HepG2 (cell line): Measurements from ENCODE around the gene CHMP1A. TPM values are rescaled to one million over a fixed set of nuclear protein-coding genes. Genes with fewer than 3 reads are reported as not detected.

Experiments used
- CBX2 ChIP-seq, 2 experiments: fragments of 200-600 bp in 1 of 2; sonication (generic); formaldehyde crosslinking in 1 of 2; IDR thresholded peaks; 2 replicates each; pipeline versions ENCODE4 v1.7.0 to v1.8.1; 2018 to 2022; ENCODE audit warnings: low read depth in 2 of 2, low read length in 1 of 2, mild to moderate bottlenecking in 1 of 2, missing genetic modification reagents in 1 of 2
- CREB1 ChIP-seq, 2 experiments: fragments of 450-650 bp in 1 of 2; IDR thresholded peaks; 2 replicates each; pipeline ENCODE4 v1.6.1; 2016 to 2017; ENCODE audit warnings: control low read depth in 1 of 2, mild to moderate bottlenecking in 1 of 2, missing compliant biosample characterization in 1 of 2, missing genetic modification characterization in 1 of 2
- HMGXB4 ChIP-seq, 2 experiments: sonication (generic) in 1 of 2; formaldehyde crosslinking in 1 of 2; IDR thresholded peaks; 2 replicates each; pipeline versions ENCODE4 v1.4.0 to v1.6.1; 2018 to 2020; ENCODE audit warnings: missing genetic modification reagents in 2 of 2, borderline replicate concordance in 1 of 2, low read depth in 1 of 2, mild to moderate bottlenecking in 1 of 2, missing biosample characterization in 1 of 2
- IKZF1 ChIP-seq: fragments of 450-650 bp; IDR thresholded peaks from 2 replicates; pipeline ENCODE4 v1.7.1; 2016
- JARID2 ChIP-seq: sonication (generic); formaldehyde crosslinking; IDR thresholded peaks from 2 replicates; pipeline ENCODE4 v1.8.1; 2023; ENCODE audit warnings: missing genetic modification reagents, inconsistent platforms; ENCODE audit not compliant: insufficient replicate concordance
- KAT8 ChIP-seq: IDR thresholded peaks from 2 replicates; pipeline ENCODE4 v1.6.1; 2016; ENCODE audit warnings: missing genetic modification reagents, missing compliant biosample characterization
- NR2F1 ChIP-seq, 2 experiments: fragments of 450-650 bp in 1 of 2; formaldehyde crosslinking in 1 of 2; IDR thresholded peaks; 2 replicates each; pipeline versions ENCODE4 v1.5.0 to v1.6.1; 2016 to 2020; ENCODE audit warnings: mild to moderate bottlenecking in 1 of 2, missing compliant biosample characterization in 1 of 2, missing genetic modification reagents in 1 of 2, moderate library complexity in 1 of 2
- NR2F2 ChIP-seq: IDR thresholded peaks from 2 replicates; pipeline ENCODE4 v1.6.1; 2012; ENCODE audit warnings: low read depth, inconsistent platforms, borderline replicate concordance
- NR2F6 ChIP-seq, 2 experiments: IDR thresholded peaks; 2 replicates each; pipeline ENCODE4 v1.6.1; 2016; ENCODE audit warnings: antibody characterized with exemption in 1 of 2, mild to moderate bottlenecking in 1 of 2
- PAF1 ChIP-seq: IDR thresholded peaks from 2 replicates; pipeline ENCODE4 v1.6.1; 2016; ENCODE audit warnings: missing genetic modification reagents, missing compliant biosample characterization
- PPARG ChIP-seq: conservative IDR thresholded peaks from 2 replicates; pipeline ENCODE4 v1.6.1; 2016; ENCODE audit warnings: missing biosample characterization, missing genetic modification reagents
- SP5 ChIP-seq: IDR thresholded peaks from 2 replicates; pipeline ENCODE4 v1.6.1; 2016; ENCODE audit warnings: low read depth, borderline replicate concordance
- ZBTB2 ChIP-seq: sonication (generic); formaldehyde crosslinking; IDR thresholded peaks from 2 replicates; pipeline ENCODE4 v1.8.0; 2022; ENCODE audit warnings: low read depth, missing genetic modification reagents
- ZBTB7A ChIP-seq: sonication (generic); formaldehyde crosslinking; IDR thresholded peaks from 2 replicates; pipeline ENCODE4 v1.8.0; 2022; ENCODE audit warnings: mild to moderate bottlenecking, missing genetic modification reagents
- ZNF138 ChIP-seq: sonication (generic); formaldehyde crosslinking; IDR thresholded peaks from 2 replicates; pipeline ENCODE4 v1.5.0; 2020; ENCODE audit warnings: mild to moderate bottlenecking, low read depth, missing genetic modification reagents
- ZNF552 ChIP-seq: sonication (generic); formaldehyde crosslinking; IDR thresholded peaks from 2 replicates; pipeline ENCODE4 v1.9.0; 2022; ENCODE audit warnings: missing genetic modification reagents, mild to moderate bottlenecking, borderline replicate concordance
- ZNF557 ChIP-seq: sonication (generic); formaldehyde crosslinking; IDR thresholded peaks from 2 replicates; pipeline ENCODE4 v1.4.0; 2020; ENCODE audit warnings: missing genetic modification reagents
- ZNF660 ChIP-seq: sonication (generic); formaldehyde crosslinking; IDR thresholded peaks from 2 replicates; pipeline ENCODE4 v1.5.1; 2020; ENCODE audit warnings: mild to moderate bottlenecking, low read depth, missing genetic modification reagents, borderline replicate concordance
- ZNF703 ChIP-seq: sonication (generic); formaldehyde crosslinking; IDR thresholded peaks from 2 replicates; pipeline ENCODE4 v1.5.1; 2020; ENCODE audit warnings: missing genetic modification reagents, mild to moderate bottlenecking, moderate library complexity, borderline replicate concordance
- ZNF883 ChIP-seq: sonication (generic); formaldehyde crosslinking; IDR thresholded peaks from 2 replicates; pipeline ENCODE4 v1.5.1; 2020; ENCODE audit warnings: mild to moderate bottlenecking, missing genetic modification reagents; ENCODE audit errors: not compliant biosample characterization
- polyA plus RNA-seq, 8 experiments: library from polyadenylated mRNA; depleted of rRNA in 3 of 8; stranded (reverse) in 7 of 8; unstranded in 1 of 8; fragments of >200 nt; fragmentation: Illumina TruSeq in 4 of 8; extraction: Trizol in 4 of 8; gene quantifications; 2 replicates each; pipeline versions ENCODE4 v1.2.1 to v1.2.3, GENCODE V29; 2011 to 2016; ENCODE audit warnings: low read depth in 4 of 8, missing spikeins in 1 of 8, mixed read lengths in 1 of 8; ENCODE audit not compliant: insufficient read depth in 1 of 8
- total RNA-seq, 5 experiments: library from RNA; depleted of rRNA; stranded (reverse); fragments of >200 nt; fragmentation: Illumina TruSeq; extraction: Trizol; gene quantifications; 2 replicates each; pipeline ENCODE4 v1.2.3, GENCODE V29; 2016; ENCODE audit warnings: low read depth in 1 of 5
- TF ChIP-seq, protein P1 (sequence below), 2 experiments: sonication (generic) in 1 of 2; formaldehyde crosslinking in 1 of 2; IDR thresholded peaks; 2 replicates each; pipeline versions ENCODE4 v1.4.0 to v1.6.1; 2016 to 2020; ENCODE audit warnings: borderline replicate concordance in 1 of 2, low read depth in 1 of 2, mild to moderate bottlenecking in 1 of 2, missing genetic modification reagents in 1 of 2

The CHMP1A gene
- total and polyA plus RNA-seq, 2 of the 13 experiments (the other 11 are each of a cell fraction or from before 2014, with no cell fraction given): 69.4 to 73.3 TPM

- TF ChIP-seq, protein P1, sequence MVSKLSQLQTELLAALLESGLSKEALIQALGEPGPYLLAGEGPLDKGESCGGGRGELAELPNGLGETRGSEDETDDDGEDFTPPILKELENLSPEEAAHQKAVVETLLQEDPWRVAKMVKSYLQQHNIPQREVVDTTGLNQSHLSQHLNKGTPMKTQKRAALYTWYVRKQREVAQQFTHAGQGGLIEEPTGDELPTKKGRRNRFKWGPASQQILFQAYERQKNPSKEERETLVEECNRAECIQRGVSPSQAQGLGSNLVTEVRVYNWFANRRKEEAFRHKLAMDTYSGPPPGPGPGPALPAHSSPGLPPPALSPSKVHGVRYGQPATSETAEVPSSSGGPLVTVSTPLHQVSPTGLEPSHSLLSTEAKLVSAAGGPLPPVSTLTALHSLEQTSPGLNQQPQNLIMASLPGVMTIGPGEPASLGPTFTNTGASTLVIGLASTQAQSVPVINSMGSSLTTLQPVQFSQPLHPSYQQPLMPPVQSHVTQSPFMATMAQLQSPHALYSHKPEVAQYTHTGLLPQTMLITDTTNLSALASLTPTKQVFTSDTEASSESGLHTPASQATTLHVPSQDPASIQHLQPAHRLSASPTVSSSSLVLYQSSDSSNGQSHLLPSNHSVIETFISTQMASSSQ (IDR thresholded peaks at IDR 0.05; ENCODE audit: low read depth): no peak
- TF ChIP-seq, protein P1 (CRISPR knock-in tag; IDR thresholded peaks at IDR 0.05; ENCODE audit: borderline replicate concordance): no peak
- TF ChIP-seq HMGXB4 (CRISPR knock-in tag; IDR thresholded peaks at IDR 0.05; ENCODE audit: borderline replicate concordance in 1 of 2, low read depth in 1 of 2) (no peak), ZNF557 (no peak), IKZF1 (no peak), ZNF703 (CRISPR knock-in tag) (no peak), NR2F1 (CRISPR knock-in tag; IDR thresholded peaks at IDR 0.05) (peak in 1 of 2 experiments; percentile 47; a peak in 1 of 4 replicates), KAT8 (CRISPR knock-in tag) (no peak), ZBTB7A (CRISPR knock-in tag) (no peak), ZNF552 (peak; percentile 57; the same call in 1 of the 2 replicates), ZNF660 (no peak), ZNF883 (CRISPR knock-in tag) (no peak), SP5 (0 out of 2 replicates have a peak, but pooled peaks have one; percentile 32), PPARG (CRISPR knock-in tag) (no peak), NR2F2 (no peak), ZNF138 (CRISPR knock-in tag) (0 out of 2 replicates have a peak, but pooled peaks have one; percentile 37), CREB1 (IDR thresholded peaks at IDR 0.05) (no peak), CREB1 (CRISPR knock-in tag; IDR thresholded peaks at IDR 0.05) (no peak), PAF1 (CRISPR knock-in tag) (no peak), CBX2 (IDR thresholded peaks at IDR 0.05; ENCODE audit: low read depth, low read length) (no peak), CBX2 (CRISPR knock-in tag; IDR thresholded peaks at IDR 0.05; ENCODE audit: low read depth) (no peak), ZBTB2 (CRISPR knock-in tag) (no peak), JARID2 (CRISPR knock-in tag) (no peak), NR2F6 (IDR thresholded peaks at IDR 0.05) (peak; percentile 61), NR2F6 (CRISPR knock-in tag; IDR thresholded peaks at IDR 0.05) (peak; percentile 81)
These were observed 34.6 kb upstream of the CHMP1A start (continued) for GRCh38 chr16:89691986-89692569.
